ENCODE data around the gene FAM227B.

DNA sequence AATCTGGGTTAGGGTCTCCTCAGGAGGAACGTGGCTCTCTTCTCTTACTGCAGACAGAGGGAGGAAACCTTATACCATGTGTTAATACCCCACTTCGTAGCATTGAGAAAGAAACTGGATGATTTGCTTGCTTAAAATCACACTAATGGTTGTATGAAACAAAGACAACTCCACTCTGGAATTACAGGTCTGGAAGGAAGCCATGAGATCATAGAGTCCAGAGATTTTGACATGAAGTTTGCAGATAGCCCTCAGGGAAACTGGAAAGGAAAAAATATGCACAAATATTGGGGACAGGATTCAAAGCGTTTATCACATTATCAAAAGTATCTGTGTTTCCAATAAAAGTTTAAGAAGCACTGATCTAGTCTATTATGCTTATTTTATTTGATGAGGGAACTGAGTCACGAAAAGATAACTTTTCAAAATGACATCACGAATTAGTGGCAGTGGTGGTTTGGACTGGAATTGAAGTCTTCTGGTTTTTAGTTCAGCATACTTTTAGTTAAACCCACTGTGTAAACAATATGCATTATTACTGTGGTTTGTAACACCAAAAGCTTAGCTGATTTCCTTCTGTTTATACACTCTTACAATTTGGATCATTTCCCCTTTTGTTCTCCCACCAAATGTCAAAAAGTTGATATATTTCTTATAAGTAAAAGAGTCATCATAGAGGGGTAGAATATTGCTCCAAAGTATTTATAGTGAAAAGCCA, 180.8 kb downstream of the FAM227B start:
- TF ChIP-seq POLR2A (IDR thresholded peaks at IDR 0.05; ENCODE audit: insufficient read depth in 1 of 2, low read depth in 2 of 2, low read length in 2 of 2): no peak
- no peak for TF ChIP-seq ZNF24 (IDR thresholded peaks at IDR 0.05)
- TF ChIP-seq ARNT2 (CRISPR knock-in tag; IDR thresholded peaks at IDR 0.05; ENCODE audit: low read depth): no peak
- no peak for TF ChIP-seq KDM3A (CRISPR knock-in tag; IDR thresholded peaks at IDR 0.05; ENCODE audit: low read depth)
- TF ChIP-seq ZNF543 (CRISPR knock-in tag; IDR thresholded peaks at IDR 0.05): no peak
- no peak for TF ChIP-seq ZSCAN21 (CRISPR knock-in tag; IDR thresholded peaks at IDR 0.05; ENCODE audit: borderline replicate concordance)
- no peak for TF ChIP-seq REPIN1 (CRISPR knock-in tag; IDR thresholded peaks at IDR 0.05; ENCODE audit: borderline replicate concordance, low read depth)
- TF ChIP-seq CCDC6 (CRISPR knock-in tag; IDR thresholded peaks at IDR 0.05): no peak
- TF ChIP-seq YY1 (IDR thresholded peaks at IDR 0.05; ENCODE audit: insufficient read depth, insufficient replicate concordance, low read depth, low read length): no peak
- TF ChIP-seq ZBTB21 (CRISPR knock-in tag; IDR thresholded peaks at IDR 0.05): no peak

All from HepG2 (cell line).